IMR-90 (cell line): ENCODE results near the gene TMEM129. TPM values are rescaled to one million over a fixed set of nuclear protein-coding genes. Genes with fewer than 3 reads are reported as not detected.

Experiments
- ATAC-seq: fragments of 200-7000 bp; cut with Tn5 transposase; 2 replicates; pipeline ENCODE4 v1.9.1; 2020; ENCODE audit warnings: low read depth, mild to moderate bottlenecking, moderate library complexity
- BruUV-seq: library from RNA; stranded (reverse); fragments of 400-500 nt; replicated peaks from 2 replicates; lab custom pipeline; 2021; lab: Mats Ljungman, UMichigan
- CTCF ChIA-PET: fragments of 300-600 bp; formaldehyde crosslinking; extraction: SDS; loops from one replicate; lab custom pipeline; 2021; ENCODE audit warnings: antibody characterized with exemption; lab: Yijun Ruan, JAX
- POLR2A ChIA-PET: fragments of 300-600 bp; sonication (Branson Sonifier 250); formaldehyde crosslinking; loops from one replicate; lab custom pipeline; 2022; ENCODE audit warnings: antibody characterized with exemption; ENCODE audit not compliant: unreplicated experiment; lab: Charles Lee
- DNase-seq: peaks from one replicate; pipeline ENCODE4 v3.0.0; 2013
- H2AFZ ChIP-seq: replicated peaks from 2 replicates; pipeline ENCODE3; 2013; ENCODE audit warnings: low read length, mild to moderate bottlenecking; ENCODE audit not compliant: poor library complexity
- H2AK5ac ChIP-seq: 2 replicates; pipeline ENCODE4 v1.6.1; 2013; ENCODE audit warnings: low read depth, low read length, inconsistent platforms
- H2AK9ac ChIP-seq: replicated peaks from 2 replicates; pipeline ENCODE3; 2013; ENCODE audit warnings: mild to moderate bottlenecking, low read depth, low read length, moderate library complexity; ENCODE audit not compliant: poor library complexity
- H2BK120ac ChIP-seq: 2 replicates; pipeline ENCODE4 v1.6.1; 2013; ENCODE audit warnings: low read depth, low read length, inconsistent platforms
- H2BK15ac ChIP-seq: 3 replicates; pipeline ENCODE4 v1.6.1; 2013; ENCODE audit warnings: low read depth, low read length, inconsistent platforms
- H2BK20ac ChIP-seq: 2 replicates; pipeline ENCODE4 v1.6.1; 2013; ENCODE audit warnings: low read depth, mild to moderate bottlenecking, inconsistent platforms, low read length, moderate library complexity
- H2BK5ac ChIP-seq: 2 replicates; pipeline ENCODE4 v1.6.1; 2013; ENCODE audit warnings: mild to moderate bottlenecking, low read depth, low read length, inconsistent platforms; ENCODE audit not compliant: poor library complexity, severe bottlenecking
- H3K14ac ChIP-seq: replicated peaks from 2 replicates; pipeline ENCODE4 v1.6.1; 2013; ENCODE audit warnings: low read depth, low read length, inconsistent platforms
- H3K18ac ChIP-seq: 2 replicates; pipeline ENCODE4 v1.6.1; 2013; ENCODE audit warnings: low read depth, low read length, control low read depth
- H3K23ac ChIP-seq: 2 replicates; pipeline ENCODE4 v1.6.1; 2013; ENCODE audit warnings: low read depth, low read length, inconsistent platforms
- H3K27ac ChIP-seq: 2 replicates; pipeline ENCODE4 v1.5.1; 2013; ENCODE audit warnings: mild to moderate bottlenecking, control low read depth, low read length; ENCODE audit not compliant: insufficient read depth
- H3K27me3 ChIP-seq: 2 replicates; pipeline ENCODE4 v1.6.1; 2013; ENCODE audit warnings: low read length; ENCODE audit not compliant: control insufficient read depth, insufficient read depth
- H3K36me3 ChIP-seq: 2 replicates; pipeline ENCODE4 v1.6.1; 2013; ENCODE audit warnings: low read length, mixed read lengths; ENCODE audit not compliant: control insufficient read depth, insufficient read depth
- H3K4ac ChIP-seq: 2 replicates; pipeline ENCODE4 v1.6.1; 2013; ENCODE audit warnings: low read depth, low read length, inconsistent platforms
- H3K4me1 ChIP-seq: 2 replicates; pipeline ENCODE4 v1.6.1; 2013; ENCODE audit warnings: low read length, mixed read lengths; ENCODE audit not compliant: control insufficient read depth, insufficient read depth
- H3K4me2 ChIP-seq: 2 replicates; pipeline ENCODE4 v1.6.1; 2013; ENCODE audit warnings: low read depth, mild to moderate bottlenecking, control low read depth, low read length, moderate library complexity
- H3K4me3 ChIP-seq: 2 replicates; pipeline ENCODE4 v1.5.1; 2013; ENCODE audit warnings: low read depth, mild to moderate bottlenecking, control low read depth, low read length, moderate library complexity; ENCODE audit not compliant: insufficient read depth
- H3K56ac ChIP-seq: 2 replicates; pipeline ENCODE4 v1.6.1; 2013; ENCODE audit warnings: low read length, inconsistent platforms; ENCODE audit not compliant: insufficient read depth; ENCODE audit errors: extremely low read depth
- H3K79me1 ChIP-seq, 2 experiments: 2 replicates each; pipeline ENCODE4 v1.6.1; 2013; ENCODE audit warnings: low read length in 2 of 2, inconsistent platforms in 1 of 2, low read depth in 1 of 2
- H3K9ac ChIP-seq: 2 replicates; pipeline ENCODE4 v1.6.1; 2013; ENCODE audit warnings: low read depth, low read length, control low read depth
- H3K9me1 ChIP-seq: 2 replicates; pipeline ENCODE4 v1.6.1; 2013; ENCODE audit warnings: low read length, inconsistent platforms; ENCODE audit not compliant: insufficient read depth
- H3K9me3 ChIP-seq: 2 replicates; pipeline ENCODE4 v1.6.1; 2013; ENCODE audit warnings: low read length; ENCODE audit not compliant: control insufficient read depth, insufficient read depth
- H4K20me1 ChIP-seq: 2 replicates; pipeline ENCODE4 v1.6.1; 2013; ENCODE audit warnings: low read length, inconsistent platforms; ENCODE audit not compliant: insufficient read depth
- H4K5ac ChIP-seq: 2 replicates; pipeline ENCODE4 v1.6.1; 2013; ENCODE audit warnings: mild to moderate bottlenecking, low read depth, low read length, control low read depth
- H4K8ac ChIP-seq, 2 experiments: 2 replicates each; pipeline ENCODE4 v1.6.1; 2013; ENCODE audit warnings: low read depth in 2 of 2, low read length in 2 of 2, control low read depth in 1 of 2, inconsistent platforms in 1 of 2
- H4K91ac ChIP-seq: 2 replicates; pipeline ENCODE4 v1.6.1; 2013; ENCODE audit warnings: low read depth, low read length, inconsistent platforms; ENCODE audit not compliant: insufficient read depth
- CEBPB ChIP-seq: IDR thresholded peaks from 2 replicates; pipeline ENCODE4 v1.6.1; 2012; ENCODE audit warnings: low read depth, low read length, improper control_type of control experiment
- MAFK ChIP-seq: IDR thresholded peaks from 2 replicates; pipeline ENCODE4 v1.6.1; 2012; ENCODE audit warnings: low read depth, low read length, improper control_type of control experiment
- MAZ ChIP-seq: IDR thresholded peaks from 2 replicates; pipeline ENCODE4 v1.6.1; 2012; ENCODE audit warnings: low read depth, mild to moderate bottlenecking, low read length, improper control_type of control experiment, moderate library complexity, borderline replicate concordance
- WGBS, 2 experiments: methylation state at CpG; one replicate each; pipeline versions ENCODE4 v1.1.5 to v1.1.7; 2013; ENCODE audit warnings: missing lambda C conversion rate in 2 of 2; ENCODE audit not compliant: insufficient read length in 1 of 2; ENCODE audit errors: extremely low coverage in 2 of 2; 5-methylcytosine and 5-hydroxymethylcytosine counted together
- dilution Hi-C: fragments of 300-500 bp; cut with HindIII; formaldehyde crosslinking; loops from one replicate; pipeline ENCODE4 v1.14.3; 2018; ENCODE audit warnings: low sequenced_read_pairs; ENCODE audit not compliant: unreplicated experiment
- in situ Hi-C: fragments of 300-500 bp; cut with MboI; formaldehyde crosslinking; loops from 3 replicates; pipeline ENCODE4 v1.14.3; 2019; ENCODE audit warnings: low sequenced_read_pairs, inconsistent platforms, mixed read lengths
- intact Hi-C: fragments of 100-400 bp; cut with micrococcal nuclease; formaldehyde crosslinking; loops from 2 replicates; pipeline ENCODE4 v1.10.0; 2022
- polyA plus RNA-seq, 3 experiments: library from polyadenylated mRNA; depleted of rRNA; stranded (reverse); fragments of >200 nt; gene quantifications; 2 replicates each; pipeline ENCODE4 v1.2.3, GENCODE V29; 2012; ENCODE audit warnings: low replicate concordance in 1 of 3
- total RNA-seq: library from RNA; depleted of rRNA; stranded (reverse); fragments of >200 nt; gene quantifications from 2 replicates; pipeline ENCODE4 v1.2.3, GENCODE V29; 2012

The TMEM129 gene
- total and polyA plus RNA-seq, 2 of the 4 experiments (the other 2 are of a cell fraction), result 6.6 to 26.6 TPM

GRCh38 chr4:1718095-1718850, 2.9 kb downstream of the TMEM129 start:
- Histone ChIP-seq H4K20me1 (peaks cover 8% of the 10 kb centered on the region; the same call in 1 of the 2 replicates), H3K23ac (no peak overlapping the region), H3K4ac (no peak overlapping the region), H2AFZ (peak overlapping the region; percentile 10), H4K5ac (no peak overlapping the region), H2AK5ac (peak overlapping the region; percentile 10; the same call in 1 of the 2 replicates), H3K4me1 (peaks cover 15% of the 10 kb centered on the region), H3K4me2 (no peak overlapping the region), H3K27me3 (no peaks in the 10 kb centered on the region), H3K36me3 (peaks cover 11% of the 10 kb centered on the region), H3K56ac (no peak overlapping the region), H3K79me1 (peaks cover 30 to 78% of the 10 kb centered on the region in 2 experiments), H2BK5ac (no peak overlapping the region), H2AK9ac (no peak overlapping the region), H3K14ac (no peak overlapping the region), H3K9me3 (no peaks in the 10 kb centered on the region), H2BK20ac (no peak overlapping the region), H3K27ac (no peak overlapping the region), H4K91ac (no peak overlapping the region), H3K4me3 (no peak overlapping the region), H3K9ac (no peak overlapping the region), H2BK15ac (no peak overlapping the region), H3K9me1 (no peaks in the 10 kb centered on the region), H3K18ac (no peak overlapping the region), H2BK120ac (no peak overlapping the region), H4K8ac (no peak overlapping the region)
- BruUV-seq, result no TSS peak
- ChIA-PET CTCF (no interaction called here), POLR2A (no interaction called here)
- intact Hi-C loops (no loop called here), in situ Hi-C loops (no loop called here), dilution Hi-C loops (no loop called here)
- no peak for ATAC-seq
- 88% methylated on average over 17 of the region's 31 CpGs; no CpG with 5 or more reads in 1 of the 2 experiments for WGBS, 2 experiments
- DNase-seq, result no peak
- TF ChIP-seq CEBPB, result no peak
- no peak for TF ChIP-seq MAZ
- TF ChIP-seq MAFK, result no peak
